Measurements from ENCODE around the gene CACNG7.
"Not testable (repeated sequence)": the region's sequence is repeated elsewhere in the genome, so short reads cannot be mapped to it uniquely, and the experiment has no call there.

Gene CACNG7

GRCh38 chr19:53905787-53906186 is 3.3 kb upstream of the CACNG7 start:
- DNase-seq (ENCODE audit: low spot score), result no peak

- DNase-seq (ENCODE audit: low spot score), result peak; percentile 88
These were observed 2.6 kb upstream of the CACNG7 start for GRCh38 chr19:53906211-53907192.

- DNase-seq (ENCODE audit: low spot score), result no peak
These were observed 1.9 kb upstream of the CACNG7 start for GRCh38 chr19:53907193-53907581.

- no peak for DNase-seq (ENCODE audit: low spot score)
These were observed 1.4 kb upstream of the CACNG7 start for GRCh38 chr19:53907690-53908089.

- DNase-seq (ENCODE audit: low spot score), result peak; percentile 83
These were observed 758 bp upstream of the CACNG7 start for GRCh38 chr19:53908106-53908934.

- no peak for DNase-seq (ENCODE audit: low spot score)
These were observed 542 bp downstream of the CACNG7 start for GRCh38 chr19:53909471-53910169.

- DNase-seq (ENCODE audit: low spot score), result no peak
These were observed 1.1 kb downstream of the CACNG7 start for GRCh38 chr19:53910170-53910518.

- DNase-seq (ENCODE audit: low spot score), result no peak
These were observed 3.6 kb downstream of the CACNG7 start for GRCh38 chr19:53912653-53913052.

GRCh38 chr19:53915000-53915399 is 5.9 kb downstream of the CACNG7 start:
- peak; percentile 17 for DNase-seq (ENCODE audit: low spot score)

GRCh38 chr19:53916004-53916403 is 6.9 kb downstream of the CACNG7 start:
- DNase-seq (ENCODE audit: low spot score), result no peak

- DNase-seq (ENCODE audit: low spot score), result peak; percentile 14
These were observed 8.3 kb downstream of the CACNG7 start for GRCh38 chr19:53917356-53917755.

- DNase-seq (ENCODE audit: low spot score), result no peak
These were observed 18.7 kb downstream of the CACNG7 start for GRCh38 chr19:53927739-53928138.

- DNase-seq (ENCODE audit: low spot score), result no peak
These were observed 27.0 kb downstream of the CACNG7 start for GRCh38 chr19:53936029-53936428.

- no peak for DNase-seq (ENCODE audit: low spot score)
These were observed 33.1 kb downstream of the CACNG7 start for GRCh38 chr19:53942001-53942786.

GRCh38 chr19:53944416-53944815 is 35.3 kb downstream of the CACNG7 start:
- DNase-seq (ENCODE audit: low spot score), result no peak

- no peak for DNase-seq (ENCODE audit: low spot score)
These were observed 35.9 kb downstream of the CACNG7 start for GRCh38 chr19:53944933-53945332.

GRCh38 chr19:53945441-53945840 is 36.4 kb downstream of the CACNG7 start:
- DNase-seq (ENCODE audit: low spot score), result no peak

GRCh38 chr19:53945998-53946397 is 36.9 kb downstream of the CACNG7 start:
- DNase-seq (ENCODE audit: low spot score), result no peak

GRCh38 chr19:53947624-53948023 is 38.5 kb downstream of the CACNG7 start:
- no peak for DNase-seq (ENCODE audit: low spot score)

- DNase-seq (ENCODE audit: low spot score), result not testable (repeated sequence)
These were observed 39.5 kb downstream of the CACNG7 start for GRCh38 chr19:53948611-53949010.

GRCh38 chr19:53951436-53951835 is 42.4 kb downstream of the CACNG7 start:
- DNase-seq (ENCODE audit: low spot score), result no peak

- no peak for DNase-seq (ENCODE audit: low spot score)
These were observed 42.9 kb downstream of the CACNG7 start for GRCh38 chr19:53951947-53952346.
